Endothelial cell (in vitro differentiated cells): Measurements from ENCODE around the gene ADPRS. TPM values are rescaled to one million over a fixed set of nuclear protein-coding genes. Genes with fewer than 3 reads are reported as not detected.

Experiments used
- DNase-seq: peaks from one replicate; pipeline ENCODE4 v3.0.0; 2021; ENCODE audit warnings: low spot score
- H3K27ac Mint-ChIP-seq: one replicate; pipeline ENCODE4 v1.8.0; 2021; ENCODE audit warnings: mixed read lengths, inconsistent platforms; ENCODE audit not compliant: unreplicated experiment
- H3K27me3 Mint-ChIP-seq: one replicate; pipeline ENCODE4 v1.8.0; 2021; ENCODE audit warnings: mild to moderate bottlenecking, moderate library complexity, mixed read lengths, inconsistent platforms; ENCODE audit not compliant: unreplicated experiment
- H3K36me3 Mint-ChIP-seq: one replicate; pipeline ENCODE4 v1.8.0; 2021; ENCODE audit warnings: mild to moderate bottlenecking, low read depth, mixed read lengths, inconsistent platforms; ENCODE audit not compliant: unreplicated experiment
- H3K4me1 Mint-ChIP-seq: one replicate; pipeline ENCODE4 v1.8.0; 2021; ENCODE audit warnings: mild to moderate bottlenecking, mixed read lengths, inconsistent platforms; ENCODE audit not compliant: unreplicated experiment
- H3K4me3 Mint-ChIP-seq: one replicate; pipeline ENCODE4 v1.8.0; 2021; ENCODE audit warnings: mild to moderate bottlenecking, mixed read lengths, inconsistent platforms; ENCODE audit not compliant: unreplicated experiment
- H3K9me3 Mint-ChIP-seq: one replicate; pipeline ENCODE4 v1.8.0; 2021; ENCODE audit warnings: mixed read lengths, inconsistent platforms; ENCODE audit not compliant: unreplicated experiment
- total RNA-seq: library from RNA; stranded (reverse); fragmentation: NEBNext Ultra II Directional; extraction: Animal tissue kit (Norgen Biotek cat#: 25700); gene quantifications from one replicate; pipeline ENCODE4 v1.2.1, GENCODE V29; 2021; ENCODE audit not compliant: unreplicated experiment
- TF ChIP-seq, protein P1 (sequence below): fragments of 200-600 bp; sonication (generic); IDR thresholded peaks from one replicate; pipeline ENCODE4 v1.5.0; 2021; ENCODE audit warnings: antibody characterized with exemption; ENCODE audit not compliant: unreplicated experiment

The ADPRS gene
- total RNA-seq, 1 donor from 2014 or later = 24.2 TPM

DNA sequence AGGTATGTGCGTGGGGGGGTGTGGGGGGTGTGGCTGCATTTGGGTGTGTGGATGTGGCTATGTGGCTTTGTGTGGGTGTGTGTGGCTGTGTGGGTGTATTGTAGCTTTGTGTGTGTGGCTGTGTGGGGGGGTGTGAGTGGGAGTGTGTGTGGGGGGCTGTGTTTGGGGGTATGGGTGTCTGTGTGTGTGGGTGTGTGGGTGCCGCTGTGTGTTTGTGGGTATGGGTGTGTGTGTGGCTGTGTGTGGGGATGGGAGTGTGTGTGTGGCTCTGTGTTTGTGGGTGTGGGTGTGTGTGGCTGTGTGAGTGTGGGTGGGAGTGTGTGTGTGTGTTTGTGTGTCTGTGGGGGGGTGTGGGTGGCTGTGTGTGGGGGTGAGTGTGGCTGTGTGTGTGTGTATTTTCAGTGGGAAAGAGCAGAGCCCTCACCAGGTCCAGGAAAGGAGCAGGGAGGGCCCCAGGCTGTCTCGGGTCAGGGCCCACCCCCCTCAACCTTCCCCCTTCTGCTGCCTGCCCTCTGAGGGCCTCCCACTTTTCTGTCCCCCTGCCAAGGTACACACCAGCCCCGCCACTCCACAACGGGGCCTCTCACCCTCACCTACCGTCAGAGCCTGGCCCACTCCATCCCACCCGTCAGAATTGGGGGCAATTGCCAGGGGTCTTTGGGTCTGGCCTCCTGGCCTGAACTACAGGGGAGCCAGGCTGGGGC lies 38.3 kb downstream of the ADPRS start:
- Mint-ChIP-seq H3K9me3 (no peaks in the 10 kb centered on the region), H3K27me3 (peaks cover 22% of the 10 kb centered on the region), H3K4me3 (no peak overlapping the region), H3K4me1 (peaks cover 9% of the 10 kb centered on the region), H3K27ac (no peak overlapping the region), H3K36me3 (peaks cover 3% of the 10 kb centered on the region)
- TF ChIP-seq, protein P1, sequence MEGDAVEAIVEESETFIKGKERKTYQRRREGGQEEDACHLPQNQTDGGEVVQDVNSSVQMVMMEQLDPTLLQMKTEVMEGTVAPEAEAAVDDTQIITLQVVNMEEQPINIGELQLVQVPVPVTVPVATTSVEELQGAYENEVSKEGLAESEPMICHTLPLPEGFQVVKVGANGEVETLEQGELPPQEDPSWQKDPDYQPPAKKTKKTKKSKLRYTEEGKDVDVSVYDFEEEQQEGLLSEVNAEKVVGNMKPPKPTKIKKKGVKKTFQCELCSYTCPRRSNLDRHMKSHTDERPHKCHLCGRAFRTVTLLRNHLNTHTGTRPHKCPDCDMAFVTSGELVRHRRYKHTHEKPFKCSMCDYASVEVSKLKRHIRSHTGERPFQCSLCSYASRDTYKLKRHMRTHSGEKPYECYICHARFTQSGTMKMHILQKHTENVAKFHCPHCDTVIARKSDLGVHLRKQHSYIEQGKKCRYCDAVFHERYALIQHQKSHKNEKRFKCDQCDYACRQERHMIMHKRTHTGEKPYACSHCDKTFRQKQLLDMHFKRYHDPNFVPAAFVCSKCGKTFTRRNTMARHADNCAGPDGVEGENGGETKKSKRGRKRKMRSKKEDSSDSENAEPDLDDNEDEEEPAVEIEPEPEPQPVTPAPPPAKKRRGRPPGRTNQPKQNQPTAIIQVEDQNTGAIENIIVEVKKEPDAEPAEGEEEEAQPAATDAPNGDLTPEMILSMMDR = no peak
- DNase-seq = no peak

DNA sequence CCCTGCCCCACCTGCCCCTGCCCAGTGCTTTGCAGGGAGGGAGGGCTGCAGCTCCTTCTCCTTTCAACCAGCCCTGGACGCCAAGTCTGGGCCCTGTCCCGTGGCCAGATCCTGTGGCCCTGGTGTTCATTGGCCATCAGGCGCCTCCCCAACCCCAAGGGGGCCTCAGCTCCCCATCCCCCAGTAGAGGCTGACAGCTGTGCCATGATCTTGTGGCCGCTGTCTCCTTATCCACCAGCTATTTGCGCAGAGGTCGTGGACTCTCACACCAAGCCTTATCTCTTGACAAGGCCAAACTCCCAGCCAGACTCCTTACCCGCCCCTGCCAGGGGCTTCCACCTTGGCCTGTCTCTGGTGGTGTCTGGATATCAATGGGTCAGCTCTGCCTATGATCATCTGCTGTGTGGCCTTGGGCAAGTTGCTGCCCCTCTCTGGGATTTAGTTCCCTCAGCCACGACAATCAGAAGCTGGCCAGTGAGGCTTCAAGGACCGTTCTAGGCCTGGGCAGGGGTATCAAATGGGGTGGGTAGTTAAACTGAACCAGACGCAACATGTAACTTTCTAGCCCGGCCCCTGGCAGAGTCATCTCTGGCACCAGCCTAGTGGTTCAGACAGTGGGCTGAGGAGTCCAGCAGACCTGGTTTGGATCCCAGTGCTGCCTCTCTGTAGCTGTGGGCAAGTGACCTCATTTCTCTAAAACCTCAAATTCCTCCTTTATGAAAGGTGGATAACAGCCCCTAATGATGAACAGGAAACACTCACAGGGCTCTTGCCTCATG lies 39.6 kb downstream of the ADPRS start:
- DNase-seq = no peak
- H3K27me3 Mint-ChIP-seq = peaks cover 18% of the 10 kb centered on the region
- H3K9me3 Mint-ChIP-seq = no peaks in the 10 kb centered on the region

DNA sequence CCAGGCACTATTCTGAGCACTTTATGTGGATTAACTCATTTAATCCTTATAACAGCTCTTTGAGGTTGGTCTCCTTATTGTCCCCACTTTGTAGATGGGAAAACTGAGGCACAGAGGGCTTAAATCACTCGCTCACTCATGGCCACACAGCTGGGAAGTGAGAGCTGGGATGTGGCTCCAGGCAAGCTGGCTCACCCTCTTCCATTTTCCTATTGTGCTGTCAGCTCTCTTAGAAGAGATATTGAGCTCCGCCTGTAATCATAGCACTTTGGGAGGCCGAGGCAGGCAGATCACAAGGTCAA lies 40.2 kb downstream of the ADPRS start:
- no peak for DNase-seq
- Mint-ChIP-seq H3K4me1 (peaks cover 6% of the 10 kb centered on the region), H3K27me3 (peaks cover 16% of the 10 kb centered on the region), H3K27ac (no peak overlapping the region), H3K9me3 (no peaks in the 10 kb centered on the region), H3K36me3 (no peaks in the 10 kb centered on the region), H3K4me3 (no peak overlapping the region)
- TF ChIP-seq, protein P1 = no peak

More for the DNA sequence above, 39.6 kb downstream of the ADPRS start:
- TF ChIP-seq, protein P1 = no peak
- no peak overlapping the region for H3K27ac Mint-ChIP-seq
- H3K36me3 Mint-ChIP-seq = peaks cover 2% of the 10 kb centered on the region
- peaks cover 8% of the 10 kb centered on the region for H3K4me1 Mint-ChIP-seq
- no peak overlapping the region for H3K4me3 Mint-ChIP-seq

DNA sequence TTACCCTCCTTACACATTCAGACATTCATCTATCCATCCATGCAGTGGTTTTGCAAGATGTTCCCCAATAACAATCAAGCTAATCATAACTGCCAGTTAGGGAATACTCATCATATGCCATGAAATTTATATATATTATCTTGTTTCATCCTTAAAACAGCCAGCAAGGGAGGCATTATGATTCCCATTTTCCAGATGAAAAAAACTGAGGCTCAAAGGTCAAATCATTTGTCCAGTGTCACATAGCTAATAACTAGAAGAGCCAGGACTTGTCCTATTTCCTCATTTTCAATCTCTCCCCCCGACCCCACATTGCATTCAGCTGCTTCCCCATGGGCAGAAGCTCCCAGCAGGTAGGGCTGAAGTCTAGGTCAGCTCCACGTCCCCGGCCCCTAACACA lies 43.3 kb downstream of the ADPRS start:
- no peaks in the 10 kb centered on the region for H3K36me3 Mint-ChIP-seq
- TF ChIP-seq, protein P1 = no peak
- peaks cover 6% of the 10 kb centered on the region for H3K27me3 Mint-ChIP-seq
- no peaks in the 10 kb centered on the region for H3K9me3 Mint-ChIP-seq
- H3K4me3 Mint-ChIP-seq = no peak overlapping the region
- no peak for DNase-seq
- no peak overlapping the region for H3K27ac Mint-ChIP-seq
- H3K4me1 Mint-ChIP-seq = peaks cover 3% of the 10 kb centered on the region

DNA sequence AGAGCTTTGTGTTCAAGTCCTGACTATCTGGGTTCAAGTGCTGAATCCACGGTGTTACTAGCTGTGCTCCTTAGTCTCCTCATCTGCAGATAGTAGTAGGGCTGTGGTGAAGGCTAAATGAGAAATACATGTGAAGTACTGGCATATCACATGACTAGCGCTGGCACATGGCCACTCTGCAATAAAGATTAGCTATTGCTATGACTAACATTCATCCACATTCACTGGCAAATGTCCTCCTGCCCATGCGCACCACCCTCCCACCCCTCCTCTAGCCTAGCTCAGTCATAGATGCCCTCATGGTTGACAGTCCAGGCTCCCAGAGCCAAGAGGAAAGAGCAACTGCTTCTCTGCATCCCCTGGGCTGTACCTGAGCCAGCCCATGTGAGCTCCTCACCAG lies 44.8 kb downstream of the ADPRS start:
- Mint-ChIP-seq H3K36me3 (peaks cover 9% of the 10 kb centered on the region), H3K27ac (no peak overlapping the region), H3K4me3 (no peak overlapping the region), H3K4me1 (peaks cover 3% of the 10 kb centered on the region), H3K27me3 (peaks cover 3% of the 10 kb centered on the region), H3K9me3 (no peaks in the 10 kb centered on the region)
- TF ChIP-seq, protein P1 = no peak
- DNase-seq = no peak
